CD14-positive monocyte (primary cell): Measurements from ENCODE around the gene EOGT. TPM values are rescaled to one million over a fixed set of nuclear protein-coding genes. Genes with fewer than 3 reads are reported as not detected.

ENCODE experiments used
- DNase-seq, 3 donors: peaks; one replicate each; pipeline ENCODE4 v3.0.0-alpha.2; 2011 to 2022
- H2AFZ ChIP-seq: 2 replicates; pipeline ENCODE4 v1.6.0; 2012; ENCODE audit warnings: mild to moderate bottlenecking, low read depth, low read length, inconsistent platforms; ENCODE audit not compliant: insufficient read depth, poor library complexity, severe bottlenecking
- H3K27ac ChIP-seq, 2 donors: 1 replicate in 1 of 2; 2 replicates in 1 of 2; pipeline ENCODE4 v1.5.1; 2012 to 2013; ENCODE audit warnings: low read length in 2 of 2, control low read depth in 1 of 2, inconsistent platforms in 1 of 2, low read depth in 1 of 2, mild to moderate bottlenecking in 1 of 2
- H3K27me3 ChIP-seq, 2 donors: one replicate each; pipeline versions ENCODE4 v1.6.0 to v1.6.1; 2011 to 2013; ENCODE audit warnings: low read length in 2 of 2; ENCODE audit not compliant: control insufficient read depth in 2 of 2, insufficient read depth in 2 of 2
- H3K36me3 ChIP-seq, 2 donors: replicated peaks in 1 of 2; 1 replicate in 1 of 2; 2 replicates in 1 of 2; pipeline versions ENCODE4 v1.5.1 to v1.6.1; 2012 to 2013; ENCODE audit warnings: low read length in 2 of 2, control low read depth in 1 of 2, inconsistent platforms in 1 of 2, mild to moderate bottlenecking in 1 of 2; ENCODE audit not compliant: insufficient read depth in 2 of 2, control insufficient read depth in 1 of 2
- H3K4me1 ChIP-seq, 2 donors: 1 replicate in 1 of 2; 2 replicates in 1 of 2; pipeline versions ENCODE4 v1.5.1 to v1.6.1; 2012 to 2013; ENCODE audit warnings: low read length in 2 of 2, control low read depth in 1 of 2, inconsistent platforms in 1 of 2, mild to moderate bottlenecking in 1 of 2, moderate library complexity in 1 of 2; ENCODE audit not compliant: insufficient read depth in 2 of 2, control insufficient read depth in 1 of 2
- H3K4me2 ChIP-seq: replicated peaks from 2 replicates; pipeline ENCODE3; 2012; ENCODE audit warnings: low read length, moderate library complexity, mild to moderate bottlenecking; ENCODE audit not compliant: poor library complexity, severe bottlenecking; ENCODE audit errors: extremely low read depth
- H3K4me3 ChIP-seq, 3 experiments: fragments of 200-600 bp in 1 of 3; sonication (generic) in 1 of 3; replicated peaks in 1 of 3; 1 replicate in 2 of 3; 2 replicates in 1 of 3; pipeline ENCODE4 v1.5.1; 2011 to 2013; ENCODE audit warnings: low read length in 3 of 3, mild to moderate bottlenecking in 3 of 3, control low read depth in 2 of 3, low read depth in 2 of 3, inconsistent platforms in 1 of 3, moderate library complexity in 1 of 3
- H3K79me2 ChIP-seq: 2 replicates; pipeline ENCODE4 v1.6.0; 2012; ENCODE audit warnings: mild to moderate bottlenecking, control low read depth, inconsistent platforms, low read length, moderate library complexity; ENCODE audit not compliant: insufficient read depth
- H3K9ac ChIP-seq: 2 replicates; pipeline ENCODE4 v1.6.0; 2017; ENCODE audit warnings: low read length, mild to moderate bottlenecking; ENCODE audit not compliant: insufficient read depth, poor library complexity, severe bottlenecking
- H3K9me3 ChIP-seq, 2 donors: replicated peaks in 1 of 2; 1 replicate in 1 of 2; 2 replicates in 1 of 2; pipeline versions ENCODE4 v1.5.1 to v1.6.1; 2012 to 2013; ENCODE audit warnings: low read length in 2 of 2, control low read depth in 1 of 2; ENCODE audit not compliant: control insufficient read depth in 1 of 2, insufficient read depth in 1 of 2
- H4K20me1 ChIP-seq: 2 replicates; pipeline ENCODE4 v1.6.0; 2012; ENCODE audit warnings: mild to moderate bottlenecking, low read length, control low read depth, moderate library complexity; ENCODE audit not compliant: insufficient read depth
- H3K27ac Mint-ChIP-seq, 7 donors: one replicate each; pipeline ENCODE4 v1.8.0; 2020; ENCODE audit warnings: mild to moderate bottlenecking in 7 of 7, mixed read lengths in 7 of 7, moderate library complexity in 6 of 7, inconsistent platforms in 2 of 7
- H3K27me3 Mint-ChIP-seq, 3 donors: one replicate each; pipeline ENCODE4 v1.8.0; 2021 to 2022; ENCODE audit warnings: low read depth in 3 of 3, mild to moderate bottlenecking in 3 of 3, mixed read lengths in 3 of 3, moderate library complexity in 3 of 3, inconsistent platforms in 1 of 3
- H3K36me3 Mint-ChIP-seq, 2 donors: one replicate each; pipeline ENCODE4 v1.8.0; 2020; ENCODE audit warnings: mixed read lengths in 2 of 2, inconsistent platforms in 1 of 2, mild to moderate bottlenecking in 1 of 2
- H3K4me1 Mint-ChIP-seq: one replicate; pipeline ENCODE4 v1.8.0; 2020; ENCODE audit warnings: mild to moderate bottlenecking, mixed read lengths
- H3K4me3 Mint-ChIP-seq, 2 donors: one replicate each; pipeline ENCODE4 v1.8.0; 2020; ENCODE audit warnings: mild to moderate bottlenecking in 2 of 2, mixed read lengths in 2 of 2, moderate library complexity in 1 of 2
- H3K9me3 Mint-ChIP-seq, 7 donors: one replicate each; pipeline ENCODE4 v1.8.0; 2020 to 2022; ENCODE audit warnings: mixed read lengths in 7 of 7, mild to moderate bottlenecking in 6 of 7, moderate library complexity in 6 of 7, inconsistent platforms in 2 of 7
- WGBS: methylation state at CpG from one replicate; pipeline ENCODE4 v1.1.5; 2013; ENCODE audit warnings: missing lambda C conversion rate; ENCODE audit not compliant: insufficient coverage; 5-methylcytosine and 5-hydroxymethylcytosine counted together
- intact Hi-C, 2 donors: fragments of 100-400 bp; cut with micrococcal nuclease; formaldehyde crosslinking; loops; one replicate each; pipeline versions ENCODE4 v1.15.0 to v1.15.1; 2023
- polyA plus RNA-seq, 3 donors: library from polyadenylated mRNA; depleted of rRNA in 1 of 3; unstranded in 2 of 3; stranded (reverse) in 1 of 3; fragments of 300-500 nt in 2 of 3; fragments of >200 nt in 1 of 3; fragmentation: Illumina TruSeq in 2 of 3; gene quantifications; 1 replicate in 2 of 3; 2 replicates in 1 of 3; pipeline ENCODE4 v1.2.3, GENCODE V29; 2012 to 2021
- TF ChIP-seq, protein P1 (sequence below): fragments of 200-600 bp; IDR thresholded peaks from one replicate; pipeline ENCODE4 v1.8.0; 2022; ENCODE audit warnings: antibody characterized with exemption, mild to moderate bottlenecking

Gene EOGT
- polyA plus RNA-seq, 3 donors, result 3.7 to 8.1 (median 5.0) TPM

GRCh38 chr3:69033470-69033869 lies 20.0 kb upstream of the EOGT start:
- intact Hi-C loops, result no loop called here
- no peak overlapping the region for H2AFZ ChIP-seq
- Mint-ChIP-seq H3K9me3 (no peaks in the 10 kb centered on the region), H3K4me3 (peak overlapping the region; percentile 1 to 3), H3K36me3 (peaks cover 62 to 78% of the 10 kb centered on the region in 2 donors), H3K27ac (peak overlapping the region; percentile 81 to 96 (median 93)), H3K4me1 (peaks cover 8% of the 10 kb centered on the region), H3K27me3 (peaks cover 0 to 2% (median 0%) of the 10 kb centered on the region in 3 donors)
- H3K4me2 ChIP-seq, result peak overlapping the region; percentile 50
- WGBS, result no CpG with 5 or more reads among the region's 7 CpGs
- H3K4me3 ChIP-seq, result peak overlapping the region in 1 of 3 experiments; percentile 3
- no peaks in the 10 kb centered on the region for H4K20me1 ChIP-seq
- peaks cover 13 to 14% of the 10 kb centered on the region in 2 donors for H3K4me1 ChIP-seq
- peak; percentile 61 to 88 (median 86) for DNase-seq
- H3K9me3 ChIP-seq, result no peaks in the 10 kb centered on the region
- no peaks in the 10 kb centered on the region for H3K27me3 ChIP-seq
- H3K36me3 ChIP-seq, result peaks cover 81 to 92% of the 10 kb centered on the region in 2 donors
- H3K9ac ChIP-seq, result peak overlapping the region; percentile 2
- TF ChIP-seq, protein P1, sequence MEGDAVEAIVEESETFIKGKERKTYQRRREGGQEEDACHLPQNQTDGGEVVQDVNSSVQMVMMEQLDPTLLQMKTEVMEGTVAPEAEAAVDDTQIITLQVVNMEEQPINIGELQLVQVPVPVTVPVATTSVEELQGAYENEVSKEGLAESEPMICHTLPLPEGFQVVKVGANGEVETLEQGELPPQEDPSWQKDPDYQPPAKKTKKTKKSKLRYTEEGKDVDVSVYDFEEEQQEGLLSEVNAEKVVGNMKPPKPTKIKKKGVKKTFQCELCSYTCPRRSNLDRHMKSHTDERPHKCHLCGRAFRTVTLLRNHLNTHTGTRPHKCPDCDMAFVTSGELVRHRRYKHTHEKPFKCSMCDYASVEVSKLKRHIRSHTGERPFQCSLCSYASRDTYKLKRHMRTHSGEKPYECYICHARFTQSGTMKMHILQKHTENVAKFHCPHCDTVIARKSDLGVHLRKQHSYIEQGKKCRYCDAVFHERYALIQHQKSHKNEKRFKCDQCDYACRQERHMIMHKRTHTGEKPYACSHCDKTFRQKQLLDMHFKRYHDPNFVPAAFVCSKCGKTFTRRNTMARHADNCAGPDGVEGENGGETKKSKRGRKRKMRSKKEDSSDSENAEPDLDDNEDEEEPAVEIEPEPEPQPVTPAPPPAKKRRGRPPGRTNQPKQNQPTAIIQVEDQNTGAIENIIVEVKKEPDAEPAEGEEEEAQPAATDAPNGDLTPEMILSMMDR, result no peak
- H3K27ac ChIP-seq, result peak overlapping the region; percentile 63 to 84
- peaks cover 10% of the 10 kb centered on the region for H3K79me2 ChIP-seq

- Mint-ChIP-seq H3K27ac (peak overlapping the region; percentile 74 to 92 (median 89)), H3K4me1 (peaks cover 8% of the 10 kb centered on the region), H3K9me3 (no peaks in the 10 kb centered on the region), H3K36me3 (peaks cover 62 to 79% of the 10 kb centered on the region in 2 donors), H3K4me3 (peak overlapping the region; percentile 1 to 3), H3K27me3 (peaks cover 0 to 2% (median 0%) of the 10 kb centered on the region in 3 donors)
- H3K27ac ChIP-seq, result peak overlapping the region; percentile 63 to 84
- no peaks in the 10 kb centered on the region for H3K9me3 ChIP-seq
- peak overlapping the region; percentile 2 for H3K9ac ChIP-seq
- no peak for DNase-seq
- H3K4me2 ChIP-seq, result no peak overlapping the region
- no peak overlapping the region for H3K4me3 ChIP-seq
- WGBS, result 100% methylated on average over 7 of the region's 9 CpGs
- H3K27me3 ChIP-seq, result no peaks in the 10 kb centered on the region
- peaks cover 81 to 92% of the 10 kb centered on the region in 2 donors for H3K36me3 ChIP-seq
- intact Hi-C loops, result no loop called here
- TF ChIP-seq, protein P1, result no peak
- peaks cover 13 to 14% of the 10 kb centered on the region in 2 donors for H3K4me1 ChIP-seq
- H3K79me2 ChIP-seq, result peaks cover 10% of the 10 kb centered on the region
- H2AFZ ChIP-seq, result no peak overlapping the region
- no peaks in the 10 kb centered on the region for H4K20me1 ChIP-seq
Measured at GRCh38 chr3:69032737-69033136, 19.3 kb upstream of the EOGT start.
